Type B pancreatic cell (in vitro differentiated cells): Measurements from ENCODE around the gene APP. TPM values are rescaled to one million over a fixed set of nuclear protein-coding genes. Genes with fewer than 3 reads are reported as not detected.
"Not testable (repeated sequence)": the region's sequence is repeated elsewhere in the genome, so short reads cannot be mapped to it uniquely, and the experiment has no call there.

ENCODE experiments used
- DNase-seq: peaks from one replicate; pipeline ENCODE4 v3.0.0; 2021; ENCODE audit warnings: mixed read lengths; ENCODE audit not compliant: unreplicated experiment; ENCODE audit errors: extremely low spot score
- H3K27ac Mint-ChIP-seq: 2 replicates; pipeline ENCODE4 v1.8.0; 2021; ENCODE audit warnings: mild to moderate bottlenecking, mixed read lengths
- H3K27me3 Mint-ChIP-seq: 2 replicates; pipeline ENCODE4 v1.8.0; 2021; ENCODE audit warnings: mixed read lengths
- H3K36me3 Mint-ChIP-seq: 2 replicates; pipeline ENCODE4 v1.8.0; 2021; ENCODE audit warnings: mixed read lengths
- H3K4me1 Mint-ChIP-seq: one replicate; pipeline ENCODE4 v1.8.0; 2021; ENCODE audit warnings: mixed read lengths; ENCODE audit not compliant: unreplicated experiment
- H3K4me3 Mint-ChIP-seq: 2 replicates; pipeline ENCODE4 v1.8.0; 2021; ENCODE audit warnings: mild to moderate bottlenecking, mixed read lengths
- H3K9me3 Mint-ChIP-seq: 2 replicates; pipeline ENCODE4 v1.8.0; 2021; ENCODE audit warnings: mixed read lengths
- CTCF ChIP-seq: fragments of 200-600 bp; sonication (generic); conservative IDR thresholded peaks from 2 replicates; pipeline ENCODE4 v1.5.0; 2021; ENCODE audit warnings: antibody characterized with exemption, mild to moderate bottlenecking
- total RNA-seq: library from RNA; stranded (reverse); gene quantifications from 2 replicates; pipeline ENCODE4 v1.2.1, GENCODE V29; 2021; ENCODE audit warnings: low replicate concordance

The APP gene
- total RNA-seq, 1 donor from 2014 or later: 415 TPM

GRCh38 chr21:26085127-26085526, 85.4 kb downstream of the APP start:
- peaks cover 6% of the 10 kb centered on the region for H3K9me3 Mint-ChIP-seq

GRCh38 chr21:26082549-26082948, 88.0 kb downstream of the APP start:
- peaks cover 32% of the 10 kb centered on the region for H3K4me1 Mint-ChIP-seq
- no peak overlapping the region for H3K4me3 Mint-ChIP-seq
- DNase-seq: no peak
- H3K9me3 Mint-ChIP-seq: peaks cover 6% of the 10 kb centered on the region
- TF ChIP-seq CTCF: no peak
- peaks cover 45% of the 10 kb centered on the region for H3K36me3 Mint-ChIP-seq
- H3K27me3 Mint-ChIP-seq: no peaks in the 10 kb centered on the region
- no peak overlapping the region for H3K27ac Mint-ChIP-seq

More at GRCh38 chr21:26085127-26085526, 85.4 kb downstream of the APP start:
- Mint-ChIP-seq H3K4me3 (no peak overlapping the region), H3K36me3 (peaks cover 51% of the 10 kb centered on the region), H3K27me3 (no peaks in the 10 kb centered on the region), H3K27ac (no peak overlapping the region), H3K4me1 (peaks cover 26% of the 10 kb centered on the region)
- no peak for DNase-seq
- no peak for TF ChIP-seq CTCF

- not testable (repeated sequence) for H3K9me3 Mint-ChIP-seq, DNase-seq, H3K27me3 Mint-ChIP-seq, H3K4me3 Mint-ChIP-seq, H3K27ac Mint-ChIP-seq
- H3K36me3 Mint-ChIP-seq: peaks cover 45% of the 10 kb centered on the region
- H3K4me1 Mint-ChIP-seq: peaks cover 31% of the 10 kb centered on the region
Measured at GRCh38 chr21:26081175-26081760, 89.3 kb downstream of the APP start.

- no peak overlapping the region for H3K27ac Mint-ChIP-seq
- TF ChIP-seq CTCF: no peak
- peaks cover 35% of the 10 kb centered on the region for H3K36me3 Mint-ChIP-seq
- H3K9me3 Mint-ChIP-seq: peaks cover 6% of the 10 kb centered on the region
- peaks cover 24% of the 10 kb centered on the region for H3K4me1 Mint-ChIP-seq
- H3K27me3 Mint-ChIP-seq: no peaks in the 10 kb centered on the region
- H3K4me3 Mint-ChIP-seq: no peak overlapping the region
- DNase-seq: no peak
Measured at GRCh38 chr21:26080211-26080610, 90.4 kb downstream of the APP start.

GRCh38 chr21:26079366-26079765, 91.2 kb downstream of the APP start:
- H3K4me1 Mint-ChIP-seq: peaks cover 22% of the 10 kb centered on the region
- H3K9me3 Mint-ChIP-seq: peaks cover 6% of the 10 kb centered on the region
- no peak overlapping the region for H3K4me3 Mint-ChIP-seq
- no peak for DNase-seq
- H3K27me3 Mint-ChIP-seq: no peaks in the 10 kb centered on the region
- H3K27ac Mint-ChIP-seq: no peak overlapping the region
- no peak for TF ChIP-seq CTCF
- H3K36me3 Mint-ChIP-seq: peaks cover 29% of the 10 kb centered on the region

- Mint-ChIP-seq H3K4me1 (peaks cover 27% of the 10 kb centered on the region), H3K9me3 (peaks cover 6% of the 10 kb centered on the region), H3K27ac (peak overlapping the region; percentile 21), H3K27me3 (no peaks in the 10 kb centered on the region), H3K36me3 (peaks cover 23% of the 10 kb centered on the region), H3K4me3 (no peak overlapping the region)
- TF ChIP-seq CTCF: no peak
- DNase-seq: no peak
Measured at GRCh38 chr21:26077521-26077920, 93.0 kb downstream of the APP start.
